Measurements from ENCODE around the gene DDX41.
"Not testable (repeated sequence)": the region's sequence is repeated elsewhere in the genome, so short reads cannot be mapped to it uniquely, and the experiment has no call there.

The DDX41 gene

GRCh38 chr5:177516601-177517568, at the start of gene DDX41:
DDX41 (minus strand) TSS chr5:177516961; CDS start chr5:177516945, 16 bp downstream.
- DNase-seq (ENCODE audit: low spot score) (peak; percentile 97), FAIRE-seq (peak; percentile 91)

GRCh38 chr5:177565046-177565445, 48.3 kb upstream of the DDX41 start:
- FAIRE-seq (no peak), DNase-seq (ENCODE audit: low spot score) (no peak)

DNA sequence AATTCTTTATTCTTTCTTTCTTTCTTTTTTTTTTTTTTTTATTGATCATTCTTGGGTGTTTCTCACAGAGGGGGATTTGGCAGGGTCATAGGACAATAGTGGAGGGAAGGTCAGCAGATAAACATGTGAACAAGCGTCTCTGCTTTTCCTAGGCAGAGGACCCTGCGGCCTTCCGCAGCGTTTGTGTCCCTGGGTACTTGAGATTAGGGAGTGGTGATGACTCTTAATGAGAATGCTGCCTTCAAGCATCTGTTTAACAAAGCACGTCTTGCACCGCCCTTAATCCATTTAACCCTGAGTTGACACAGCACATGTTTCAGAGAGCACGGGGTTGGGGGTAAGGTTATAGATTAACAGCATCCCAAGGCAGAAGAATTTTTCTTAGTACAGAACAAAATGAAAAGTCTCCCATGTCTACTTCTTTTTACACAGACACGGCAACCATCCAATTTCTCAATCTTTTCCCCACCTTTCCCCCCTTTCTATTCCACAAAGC, 42.7 kb upstream of the DDX41 start:
- not testable (repeated sequence) for FAIRE-seq; DNase-seq (ENCODE audit: low spot score)

DNA sequence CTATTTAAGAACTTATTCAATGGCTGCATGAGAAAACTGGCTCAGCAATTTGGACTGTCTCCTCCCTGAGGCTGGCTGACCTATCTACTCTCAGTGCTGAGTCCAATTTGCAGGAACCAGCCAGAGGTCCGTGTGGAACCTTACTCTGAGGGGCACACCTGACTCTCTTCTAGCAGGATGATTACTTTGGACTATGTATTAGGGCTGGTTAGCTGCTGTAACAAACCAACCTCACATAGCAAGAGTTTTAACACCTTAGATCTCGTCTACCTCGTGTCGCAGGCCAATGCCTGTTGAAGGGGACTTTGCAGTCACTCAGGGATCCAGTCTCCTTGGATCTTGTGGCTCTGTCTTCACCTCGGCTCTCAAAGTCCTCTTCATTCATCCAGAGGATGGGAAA, 41.0 kb upstream of the DDX41 start:
- DNase-seq (ENCODE audit: low spot score) (no peak), FAIRE-seq (no peak)

DNA sequence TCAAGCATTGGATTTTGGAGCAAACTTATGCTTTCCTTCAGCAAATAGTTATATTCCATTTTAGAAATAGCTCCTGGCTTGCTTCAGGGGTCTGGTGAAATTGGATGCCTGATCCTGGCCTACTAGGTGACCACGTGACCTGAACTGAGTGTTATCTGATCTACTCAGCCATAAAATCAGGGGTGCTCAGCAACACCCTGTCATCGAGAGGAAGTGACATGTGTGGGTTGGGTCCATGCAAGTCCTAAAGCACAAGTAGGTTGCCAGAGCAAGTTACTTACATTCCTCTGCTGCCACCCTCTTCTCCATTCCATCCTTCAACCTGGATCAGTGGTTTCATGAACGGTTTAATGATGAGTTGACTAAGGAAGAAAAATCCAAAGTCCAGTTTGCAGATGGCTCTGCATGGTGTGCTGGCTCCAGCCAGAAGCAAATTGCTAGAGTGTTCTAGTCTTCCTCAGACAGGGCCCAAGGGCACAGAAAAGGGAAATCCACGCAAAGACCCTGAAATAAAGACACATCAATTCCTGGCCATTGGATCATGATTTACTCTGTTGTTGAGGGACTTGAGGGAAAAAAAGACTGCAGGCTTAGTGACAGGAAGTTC, 40.4 kb upstream of the DDX41 start:
- FAIRE-seq (no peak), DNase-seq (ENCODE audit: low spot score) (no peak)

- FAIRE-seq (no peak), DNase-seq (ENCODE audit: low spot score) (no peak)
Measured at GRCh38 chr5:177555665-177556064, 38.9 kb upstream of the DDX41 start.

- FAIRE-seq (no peak), DNase-seq (ENCODE audit: low spot score) (no peak)
Measured at GRCh38 chr5:177555228-177555627, 38.5 kb upstream of the DDX41 start.

- peak; percentile 82 for DNase-seq (ENCODE audit: low spot score)
- no peak for FAIRE-seq
Measured at GRCh38 chr5:177554474-177555111, 37.8 kb upstream of the DDX41 start, which contains the start of gene FAM193B. FAM193B (minus strand) TSS chr5:177554563; CDS start chr5:177554458, 105 bp downstream.

- DNase-seq (ENCODE audit: low spot score), result no peak
- FAIRE-seq, result no peak
Measured at GRCh38 chr5:177553671-177554429, 37.1 kb upstream of the DDX41 start.

DNA sequence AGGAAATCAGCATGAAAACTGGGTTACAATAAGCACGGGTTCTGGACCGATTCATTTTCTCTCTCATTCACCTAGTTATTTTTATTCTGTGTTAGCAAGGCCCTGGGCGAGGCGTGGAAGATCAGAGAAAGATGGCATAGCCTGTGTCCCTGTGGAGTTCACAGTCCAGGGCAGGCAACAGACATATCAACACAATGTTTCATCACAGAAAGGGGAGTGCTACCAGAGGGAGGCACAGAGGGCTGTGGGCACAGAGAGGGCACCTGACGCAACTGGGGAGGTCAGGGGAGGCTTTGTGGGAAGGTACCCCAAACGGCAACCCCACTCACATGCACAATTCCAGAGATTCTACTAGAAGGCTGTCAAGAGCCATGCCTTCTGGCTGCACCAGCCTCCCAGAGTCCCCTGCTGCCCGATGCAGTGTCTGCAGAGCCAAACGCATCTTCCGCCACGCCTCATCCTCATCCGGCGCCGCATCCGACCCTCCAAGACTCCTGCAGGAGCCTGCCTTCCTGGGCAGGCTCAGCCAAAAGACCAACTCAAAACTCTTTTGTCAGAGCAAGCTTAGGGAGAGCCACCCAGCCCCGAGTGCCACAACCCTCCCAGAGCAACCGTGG, 36.2 kb upstream of the DDX41 start:
- no peak for DNase-seq (ENCODE audit: low spot score)
- no peak for FAIRE-seq

DNA sequence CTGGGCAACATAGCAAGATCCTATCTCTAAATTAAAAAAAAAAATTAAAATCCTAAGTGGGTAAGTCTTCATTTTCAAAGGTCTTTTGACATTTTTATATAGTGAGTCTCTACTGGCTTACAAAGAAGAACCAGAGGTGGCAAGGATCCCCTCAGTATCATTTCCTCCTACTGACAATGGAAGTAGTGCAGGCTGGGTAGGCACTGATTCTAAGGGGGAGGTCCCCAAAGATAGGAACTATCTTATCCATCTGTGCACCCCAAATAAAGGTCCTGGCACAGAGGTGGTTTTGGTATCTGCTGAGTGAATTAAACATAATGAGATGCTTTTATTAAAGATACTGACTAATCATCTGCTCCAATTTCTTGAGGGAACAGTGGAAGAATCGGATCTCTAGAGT, 33.4 kb upstream of the DDX41 start:
- FAIRE-seq (no peak), DNase-seq (ENCODE audit: low spot score) (no peak)

- FAIRE-seq, result no peak
Measured at GRCh38 chr5:177548495-177548894, 31.7 kb upstream of the DDX41 start.

DNA sequence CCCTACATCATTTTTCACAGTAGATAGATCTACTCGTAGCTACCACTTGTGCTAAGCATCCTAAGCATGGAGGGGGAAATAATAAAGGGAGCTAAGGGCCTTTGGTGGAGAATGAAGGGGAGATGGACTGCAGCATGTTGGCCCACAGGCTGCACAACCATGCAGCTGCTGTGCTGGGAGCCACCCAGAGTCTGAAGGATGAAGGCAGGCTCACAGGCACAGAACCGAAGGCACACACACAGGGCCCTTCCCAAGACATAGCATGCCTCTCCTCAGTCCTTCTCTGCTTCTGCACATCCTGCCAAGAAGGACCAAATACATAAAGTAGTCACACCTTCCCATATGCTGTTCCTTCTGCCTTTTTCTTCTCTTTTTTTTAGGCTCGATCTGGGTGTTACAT, 31.0 kb upstream of the DDX41 start:
- DNase-seq (ENCODE audit: low spot score) (no peak), FAIRE-seq (no peak)

More at GRCh38 chr5:177548495-177548894, 31.7 kb upstream of the DDX41 start:
- DNase-seq (ENCODE audit: low spot score), result no peak

- DNase-seq (ENCODE audit: low spot score) (peak; percentile 78), FAIRE-seq (peak; percentile 86)
Measured at GRCh38 chr5:177546258-177546741, 29.5 kb upstream of the DDX41 start.

DNA sequence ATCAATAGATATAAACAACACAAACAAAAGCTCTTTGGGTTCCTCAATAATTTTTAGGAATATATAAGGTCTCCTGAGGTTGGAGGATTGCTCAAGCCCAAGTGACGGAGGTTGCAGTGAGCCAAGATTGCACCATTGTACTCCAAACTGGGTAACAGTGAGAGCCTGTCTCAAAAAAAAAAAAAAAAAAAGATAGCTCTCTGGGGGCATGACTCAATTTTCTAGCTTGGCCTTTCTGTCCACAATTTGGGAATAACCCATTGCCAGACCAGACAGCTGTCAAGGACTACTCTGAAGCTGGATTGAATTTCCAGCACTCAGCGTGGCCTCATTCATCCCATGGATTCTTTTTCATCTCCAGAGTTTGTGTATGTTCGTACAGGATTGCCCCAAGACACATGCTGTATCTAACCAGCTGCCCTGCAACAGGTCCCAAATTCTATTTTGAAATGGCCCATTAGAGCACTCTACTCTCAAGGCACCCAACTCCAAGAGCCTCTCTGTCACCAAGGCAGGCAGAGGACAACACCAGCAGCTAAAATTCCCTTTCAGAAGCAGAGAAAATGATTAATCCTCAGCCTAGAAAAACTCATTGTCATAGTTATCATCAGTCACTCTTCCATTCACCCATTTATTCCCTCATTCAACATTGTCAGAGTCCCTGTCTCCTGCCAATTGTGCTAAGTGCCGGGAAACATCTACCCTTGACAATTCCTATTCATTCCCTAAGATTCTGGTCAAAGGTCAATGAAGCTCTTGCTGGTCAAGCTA, 28.9 kb upstream of the DDX41 start:
- no peak for FAIRE-seq

DNA sequence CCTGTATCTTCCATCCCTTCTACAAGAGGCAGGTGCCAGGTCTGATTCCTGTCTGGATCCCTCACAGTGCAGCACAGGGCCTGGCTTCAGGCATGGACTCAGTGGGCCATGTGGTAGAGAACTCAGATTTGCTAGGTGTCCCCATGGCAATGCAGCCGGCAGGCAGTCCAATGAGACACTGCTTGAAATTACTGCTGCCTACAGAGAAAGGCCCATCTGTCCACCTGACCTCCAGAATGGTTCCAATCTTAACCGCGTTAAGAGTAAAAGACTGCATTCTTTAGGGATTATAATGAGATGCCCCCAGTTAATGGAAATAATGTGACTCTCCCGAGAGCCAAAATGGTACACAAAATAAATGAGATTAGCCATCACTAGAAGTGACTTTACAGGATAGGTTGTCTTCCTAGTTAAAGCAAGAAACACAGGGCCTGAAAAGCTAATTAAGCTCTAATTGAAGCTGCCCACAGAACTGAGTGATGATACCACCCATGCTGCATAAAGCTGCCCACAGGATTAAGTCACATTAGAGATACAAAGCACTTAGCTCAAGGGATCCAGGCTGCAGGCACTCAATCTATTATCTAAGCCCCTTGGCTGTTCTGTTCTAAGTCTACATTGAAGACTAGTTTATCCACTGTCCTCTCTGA, 26.2 kb upstream of the DDX41 start:
- FAIRE-seq, result no peak
- DNase-seq (ENCODE audit: low spot score), result no peak

More for the DNA sequence above, 28.9 kb upstream of the DDX41 start:
- no peak for DNase-seq (ENCODE audit: low spot score)

GRCh38 chr5:177540438-177540837, 23.7 kb upstream of the DDX41 start:
- FAIRE-seq (no peak), DNase-seq (ENCODE audit: low spot score) (no peak)

GRCh38 chr5:177539411-177539810, 22.6 kb upstream of the DDX41 start:
- FAIRE-seq, result no peak
- DNase-seq (ENCODE audit: low spot score), result no peak

DNA sequence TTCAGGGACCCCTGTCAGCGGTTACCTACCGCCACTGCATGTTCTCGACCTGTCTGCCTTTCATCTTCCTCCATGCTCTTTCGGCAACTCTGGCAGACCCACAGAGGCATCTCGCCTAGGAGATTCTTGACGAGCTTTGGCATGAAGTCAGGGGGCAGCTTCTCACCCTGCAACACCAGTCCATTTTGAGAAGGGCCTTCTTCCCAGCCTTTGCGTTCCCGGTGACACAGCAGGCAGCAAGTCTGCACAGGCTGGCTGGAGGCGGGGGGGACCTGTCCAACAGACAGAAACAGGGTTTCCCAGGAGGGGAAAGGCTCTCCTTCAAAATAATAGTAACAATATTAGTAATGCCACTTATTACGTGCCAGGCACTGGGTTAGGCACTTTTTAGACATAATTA, 22.1 kb upstream of the DDX41 start:
- FAIRE-seq (no peak), DNase-seq (ENCODE audit: low spot score) (no peak)

Data from RCC 7860 (cell line).